ENCODE measurements around the gene CBX2. TPM values are rescaled to one million over a fixed set of nuclear protein-coding genes. Genes with fewer than 3 reads are reported as not detected.

Gene CBX2
- total RNA-seq, 4 donors from 2014 or later, result 0.54 to 1.7 (median 1.1) TPM

DNA sequence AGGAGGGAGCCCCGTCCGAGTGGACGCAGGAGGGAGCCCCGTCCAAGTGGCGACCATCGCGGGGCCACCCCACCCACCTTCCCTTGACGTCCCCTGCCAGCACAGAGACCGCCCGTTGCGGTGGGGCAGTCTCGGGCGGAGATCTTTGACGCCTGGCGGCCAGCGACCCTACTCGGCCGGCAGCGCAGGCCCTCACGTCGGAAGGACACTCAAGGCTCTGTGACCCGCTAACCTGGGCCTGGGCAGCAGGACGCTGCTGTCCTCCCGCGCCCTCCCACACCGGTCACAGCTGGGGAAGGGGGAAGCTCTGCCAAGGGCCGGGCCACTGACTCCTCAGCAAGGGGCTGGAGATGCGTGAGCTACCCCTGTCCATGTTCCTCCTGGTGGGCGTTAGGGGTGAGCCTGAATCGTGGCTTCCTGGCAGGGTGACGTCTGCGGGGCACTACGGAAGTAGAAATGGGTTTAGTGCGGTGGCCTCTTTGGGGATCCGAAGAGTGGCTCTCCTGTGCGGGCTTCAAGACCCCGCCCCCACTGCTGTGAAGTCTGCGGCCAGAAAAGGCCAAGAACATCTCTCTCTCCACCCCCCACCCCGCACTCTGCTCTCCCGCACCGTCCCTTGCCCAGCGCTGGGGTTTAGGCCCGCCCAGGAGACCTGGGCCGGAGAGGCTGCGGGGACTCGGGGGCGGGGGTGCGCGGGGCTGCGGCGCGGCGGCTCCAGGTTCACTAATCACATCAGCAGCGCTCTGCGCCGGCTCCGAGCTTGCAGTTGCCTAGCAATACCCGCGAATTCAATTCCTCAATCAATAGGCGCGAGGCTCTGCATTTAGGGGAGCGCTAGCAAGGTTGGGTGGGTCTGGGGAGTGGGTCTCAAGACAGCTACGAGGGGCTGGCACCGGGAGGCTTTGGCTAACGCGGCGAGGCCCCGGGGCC lies 13.1 kb downstream of the CBX2 start:
- Histone ChIP-seq H3K4me1 (peaks cover 6 to 12% of the 10 kb centered on the region in 2 donors), H3K4me3 (replicated peaks in 1 of 3) (no peak overlapping the region), H3K36me3 (no peaks in the 10 kb centered on the region), H3K27ac (no peak overlapping the region), H3K27me3 (peaks cover 37% of the 10 kb centered on the region), H3K9me3 (no peaks in the 10 kb centered on the region)
- TF ChIP-seq, protein P1, sequence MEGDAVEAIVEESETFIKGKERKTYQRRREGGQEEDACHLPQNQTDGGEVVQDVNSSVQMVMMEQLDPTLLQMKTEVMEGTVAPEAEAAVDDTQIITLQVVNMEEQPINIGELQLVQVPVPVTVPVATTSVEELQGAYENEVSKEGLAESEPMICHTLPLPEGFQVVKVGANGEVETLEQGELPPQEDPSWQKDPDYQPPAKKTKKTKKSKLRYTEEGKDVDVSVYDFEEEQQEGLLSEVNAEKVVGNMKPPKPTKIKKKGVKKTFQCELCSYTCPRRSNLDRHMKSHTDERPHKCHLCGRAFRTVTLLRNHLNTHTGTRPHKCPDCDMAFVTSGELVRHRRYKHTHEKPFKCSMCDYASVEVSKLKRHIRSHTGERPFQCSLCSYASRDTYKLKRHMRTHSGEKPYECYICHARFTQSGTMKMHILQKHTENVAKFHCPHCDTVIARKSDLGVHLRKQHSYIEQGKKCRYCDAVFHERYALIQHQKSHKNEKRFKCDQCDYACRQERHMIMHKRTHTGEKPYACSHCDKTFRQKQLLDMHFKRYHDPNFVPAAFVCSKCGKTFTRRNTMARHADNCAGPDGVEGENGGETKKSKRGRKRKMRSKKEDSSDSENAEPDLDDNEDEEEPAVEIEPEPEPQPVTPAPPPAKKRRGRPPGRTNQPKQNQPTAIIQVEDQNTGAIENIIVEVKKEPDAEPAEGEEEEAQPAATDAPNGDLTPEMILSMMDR (IDR thresholded peaks at IDR 0.05), result no peak
- TF ChIP-seq POLR2A (IDR thresholded peaks at IDR 0.05), result no peak
- 2 to 3% methylated on average over 13 to 15 of the region's 68 CpGs for WGBS, 2 donors
- intact Hi-C loops (cut with DNase I), result no loop called here
- no peak for DNase-seq

DNA sequence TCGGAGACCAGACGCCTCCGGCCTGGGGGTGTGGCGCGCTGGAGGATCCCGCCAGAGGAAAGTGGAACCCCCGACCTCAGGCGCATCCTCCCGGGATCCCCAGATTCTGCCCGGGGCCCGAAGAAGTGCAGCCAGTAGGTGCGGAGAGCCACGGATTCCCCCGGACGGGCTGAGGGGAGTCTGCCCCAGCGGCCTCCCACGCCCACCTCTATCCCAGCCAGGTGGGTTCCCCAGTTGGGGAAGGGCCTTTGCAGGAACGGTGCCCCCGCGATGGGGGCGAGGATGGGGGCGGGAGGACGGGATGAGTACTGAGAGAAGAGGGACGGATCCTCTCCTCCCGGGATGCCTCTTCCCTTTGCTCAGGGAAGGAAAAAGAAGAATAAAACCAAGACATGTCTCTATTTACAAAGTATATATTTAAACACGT lies 13.8 kb downstream of the CBX2 start:
- peaks cover 37% of the 10 kb centered on the region for H3K27me3 ChIP-seq

DNA sequence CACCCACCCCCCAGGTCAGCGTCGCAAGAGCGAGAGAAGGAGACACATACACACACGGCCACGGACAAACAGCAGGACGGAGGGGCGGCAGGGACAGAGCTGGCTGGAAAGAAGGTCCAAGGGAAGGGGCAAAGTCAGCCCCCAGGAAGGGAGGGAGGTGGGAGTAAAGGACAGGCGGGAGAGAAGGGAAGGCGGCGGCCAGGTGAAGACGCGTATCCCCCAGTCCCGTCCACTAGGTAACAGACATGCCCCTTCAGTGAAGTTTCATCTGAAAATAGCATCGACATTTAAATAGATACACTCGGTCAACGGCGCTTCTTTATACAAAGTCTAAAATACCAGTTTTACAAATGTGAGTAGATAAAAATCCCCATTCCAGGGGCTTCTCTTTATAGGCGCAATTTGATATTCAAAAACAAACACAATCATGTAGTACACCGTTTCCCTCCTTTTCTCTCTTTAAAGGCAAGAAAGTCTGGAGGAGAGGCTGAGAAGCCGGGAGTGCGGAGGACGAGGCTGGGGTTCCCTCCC lies 14.5 kb downstream of the CBX2 start:
- no peak for DNase-seq
- intact Hi-C loops (cut with DNase I), result no loop called here
- Histone ChIP-seq H3K4me1 (peaks cover 10 to 16% of the 10 kb centered on the region in 2 donors), H3K4me3 (replicated peaks in 1 of 3) (no peak overlapping the region), H3K9me3 (no peaks in the 10 kb centered on the region), H3K27ac (no peak overlapping the region), H3K36me3 (no peaks in the 10 kb centered on the region), H3K27me3 (peaks cover 37% of the 10 kb centered on the region)
- TF ChIP-seq, protein P1 (IDR thresholded peaks at IDR 0.05), result no peak
- no peak for TF ChIP-seq POLR2A (IDR thresholded peaks at IDR 0.05)
- 26 to 34% methylated on average over 22 of the region's 22 CpGs for WGBS, 2 donors

More for the DNA sequence above, 13.8 kb downstream of the CBX2 start:
- H3K9me3 ChIP-seq, result no peaks in the 10 kb centered on the region
- H3K4me1 ChIP-seq, result peaks cover 10 to 16% of the 10 kb centered on the region in 2 donors
- intact Hi-C loops (cut with DNase I), result no loop called here
- no peaks in the 10 kb centered on the region for H3K36me3 ChIP-seq
- TF ChIP-seq POLR2A (IDR thresholded peaks at IDR 0.05), result no peak
- TF ChIP-seq, protein P1 (IDR thresholded peaks at IDR 0.05), result no peak
- WGBS, 2 donors, result 8 to 13% methylated on average over 23 to 26 of the region's 26 CpGs
- DNase-seq, result no peak
- H3K4me3 ChIP-seq (replicated peaks in 1 of 3), result no peak overlapping the region
- H3K27ac ChIP-seq, result no peak overlapping the region

DNA sequence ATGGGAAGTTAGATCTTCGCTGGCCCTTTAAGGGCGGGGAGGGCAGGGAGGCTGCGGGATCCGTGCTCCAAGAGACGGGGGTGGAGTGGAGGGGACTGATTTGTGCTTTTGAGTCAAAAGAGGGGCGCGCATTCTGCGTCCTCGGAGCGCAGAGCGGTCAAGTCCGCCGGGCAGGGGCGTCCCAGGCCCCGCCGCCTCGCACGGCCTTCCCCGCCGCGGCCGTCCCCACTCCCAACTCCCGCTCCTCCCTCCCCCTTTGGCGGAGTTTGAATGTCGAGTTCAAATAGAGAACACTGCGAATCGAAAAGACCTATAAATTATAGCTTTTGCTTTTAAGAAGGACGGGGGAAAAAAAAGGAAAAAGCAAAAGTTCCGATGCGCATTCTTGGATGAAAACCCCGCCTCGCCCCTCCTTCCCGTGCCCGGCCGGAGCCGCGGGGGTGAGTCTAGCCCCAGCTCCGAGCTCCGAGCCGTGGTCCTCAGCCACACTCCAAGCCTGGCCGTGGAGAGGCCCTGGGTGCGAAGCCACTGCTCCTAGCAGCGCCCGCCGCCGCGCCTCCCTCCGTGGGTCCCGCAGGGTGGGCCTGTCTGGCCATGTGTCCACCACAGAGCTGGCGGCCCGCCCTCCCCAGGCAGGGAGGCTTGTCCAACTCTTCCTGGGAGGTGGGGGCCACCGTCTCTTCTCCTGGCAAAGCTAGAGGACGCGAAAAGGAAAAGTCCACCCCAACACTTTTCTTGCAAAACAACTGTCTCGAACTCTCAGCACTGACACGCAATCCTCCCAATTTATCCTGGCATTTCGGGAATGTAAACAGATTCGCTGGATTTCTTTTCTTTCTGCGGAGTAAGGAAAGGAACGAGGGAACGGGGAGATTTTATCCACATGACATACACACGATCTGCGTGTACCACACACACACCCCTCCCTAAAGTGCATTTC lies 15.3 kb downstream of the CBX2 start:
- H3K9me3 ChIP-seq, result no peaks in the 10 kb centered on the region
- no peak for DNase-seq
- H3K27me3 ChIP-seq, result peaks cover 43% of the 10 kb centered on the region
- TF ChIP-seq POLR2A (IDR thresholded peaks at IDR 0.05), result no peak
- TF ChIP-seq, protein P1 (IDR thresholded peaks at IDR 0.05), result no peak
- no peaks in the 10 kb centered on the region for H3K36me3 ChIP-seq
- peaks cover 17 to 24% of the 10 kb centered on the region in 2 donors for H3K4me1 ChIP-seq
- intact Hi-C loops (cut with DNase I), result no loop called here
- no peak overlapping the region for H3K27ac ChIP-seq
- H3K4me3 ChIP-seq (replicated peaks in 1 of 3), result no peak overlapping the region
- 60 to 64% methylated on average over 47 to 63 of the region's 63 CpGs for WGBS, 2 donors
